DND-41 (cell line): ENCODE data around the gene CCDC102A.

Experiments
- EZH2 ChIP-seq: IDR thresholded peaks from 3 replicates; pipeline ENCODE4 v1.6.1; 2012; ENCODE audit warnings: borderline replicate concordance, low read depth, mild to moderate bottlenecking, moderate library complexity, low read length, inconsistent platforms; ENCODE audit not compliant: severe bottlenecking
- TF ChIP-seq, protein P1 (sequence below): IDR thresholded peaks from 2 replicates; pipeline ENCODE4 v1.5.1; 2012; ENCODE audit warnings: borderline replicate concordance, low read length, moderate library complexity, mild to moderate bottlenecking; ENCODE audit not compliant: poor library complexity, severe bottlenecking; ENCODE audit errors: extremely low read depth

GRCh38 chr16:57565461-57565860, 29.1 kb upstream of the CCDC102A start:
- TF ChIP-seq, protein P1, sequence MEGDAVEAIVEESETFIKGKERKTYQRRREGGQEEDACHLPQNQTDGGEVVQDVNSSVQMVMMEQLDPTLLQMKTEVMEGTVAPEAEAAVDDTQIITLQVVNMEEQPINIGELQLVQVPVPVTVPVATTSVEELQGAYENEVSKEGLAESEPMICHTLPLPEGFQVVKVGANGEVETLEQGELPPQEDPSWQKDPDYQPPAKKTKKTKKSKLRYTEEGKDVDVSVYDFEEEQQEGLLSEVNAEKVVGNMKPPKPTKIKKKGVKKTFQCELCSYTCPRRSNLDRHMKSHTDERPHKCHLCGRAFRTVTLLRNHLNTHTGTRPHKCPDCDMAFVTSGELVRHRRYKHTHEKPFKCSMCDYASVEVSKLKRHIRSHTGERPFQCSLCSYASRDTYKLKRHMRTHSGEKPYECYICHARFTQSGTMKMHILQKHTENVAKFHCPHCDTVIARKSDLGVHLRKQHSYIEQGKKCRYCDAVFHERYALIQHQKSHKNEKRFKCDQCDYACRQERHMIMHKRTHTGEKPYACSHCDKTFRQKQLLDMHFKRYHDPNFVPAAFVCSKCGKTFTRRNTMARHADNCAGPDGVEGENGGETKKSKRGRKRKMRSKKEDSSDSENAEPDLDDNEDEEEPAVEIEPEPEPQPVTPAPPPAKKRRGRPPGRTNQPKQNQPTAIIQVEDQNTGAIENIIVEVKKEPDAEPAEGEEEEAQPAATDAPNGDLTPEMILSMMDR: no peak
- TF ChIP-seq EZH2: no peak
